ENCODE data around the gene GUCY1B1. TPM values are rescaled to one million over a fixed set of nuclear protein-coding genes. Genes with fewer than 3 reads are reported as not detected.
A peak's percentile ranks its signal among the peaks of the same experiment; 100 is the strongest.

Gene GUCY1B1
- total RNA-seq, 1 experiment from 2014 or later = 0.92 TPM

- H3K27me3 ChIP-seq = no peaks in the 10 kb centered on the region
- no peak for DNase-seq
Measured at GRCh38 chr4:155818639-155819038, 59.8 kb downstream of the GUCY1B1 start.

GRCh38 chr4:155819066-155819465 is 60.2 kb downstream of the GUCY1B1 start:
- H3K27me3 ChIP-seq = no peaks in the 10 kb centered on the region
- H3K9me3 ChIP-seq = no peaks in the 10 kb centered on the region
- no peak overlapping the region for H3K4me3 ChIP-seq
- H3K36me3 ChIP-seq = no peaks in the 10 kb centered on the region
- peak; percentile 24 for DNase-seq

More at GRCh38 chr4:155818639-155819038, 59.8 kb downstream of the GUCY1B1 start:
- Histone ChIP-seq H3K4me3 (no peak overlapping the region), H3K9me3 (no peaks in the 10 kb centered on the region), H3K36me3 (no peaks in the 10 kb centered on the region)

DNA sequence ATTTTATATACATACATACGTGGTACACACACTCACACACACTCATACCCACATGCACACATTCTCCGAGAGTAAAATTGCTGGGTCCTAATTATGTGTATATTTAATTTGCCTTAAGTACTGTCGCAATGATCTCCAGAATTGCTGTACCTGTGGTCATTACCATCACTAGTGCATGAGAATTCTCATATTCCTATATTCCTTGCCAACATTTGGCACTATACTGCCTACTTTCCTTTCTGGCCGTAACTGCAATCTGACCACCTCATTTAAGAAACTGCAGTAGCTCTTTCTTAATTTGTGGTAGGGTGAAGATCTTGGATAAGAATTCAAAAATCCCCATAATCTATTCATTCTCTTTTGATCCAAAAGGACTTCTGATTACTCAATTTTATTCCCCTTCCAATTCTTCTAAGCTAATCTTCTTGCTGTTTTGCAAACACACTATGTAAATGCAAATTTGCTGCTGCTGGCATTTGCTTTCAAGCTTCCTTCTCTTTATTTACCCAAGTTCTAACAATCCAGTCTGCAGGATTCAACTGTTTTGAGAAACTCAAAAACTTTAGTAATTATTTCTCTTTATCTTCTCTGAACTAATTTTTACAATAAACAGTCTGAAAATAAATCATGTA is 62.2 kb downstream of the GUCY1B1 start:
- H3K36me3 ChIP-seq = no peaks in the 10 kb centered on the region
- no peaks in the 10 kb centered on the region for H3K27me3 ChIP-seq
- no peaks in the 10 kb centered on the region for H3K9me3 ChIP-seq
- no peak for DNase-seq
- H3K4me3 ChIP-seq = no peak overlapping the region

- Histone ChIP-seq H3K9me3 (no peaks in the 10 kb centered on the region), H3K36me3 (no peaks in the 10 kb centered on the region), H3K27me3 (no peaks in the 10 kb centered on the region), H3K4me3 (no peak overlapping the region)
- DNase-seq = no peak
Measured at GRCh38 chr4:155822572-155822971, 63.8 kb downstream of the GUCY1B1 start.

DNA sequence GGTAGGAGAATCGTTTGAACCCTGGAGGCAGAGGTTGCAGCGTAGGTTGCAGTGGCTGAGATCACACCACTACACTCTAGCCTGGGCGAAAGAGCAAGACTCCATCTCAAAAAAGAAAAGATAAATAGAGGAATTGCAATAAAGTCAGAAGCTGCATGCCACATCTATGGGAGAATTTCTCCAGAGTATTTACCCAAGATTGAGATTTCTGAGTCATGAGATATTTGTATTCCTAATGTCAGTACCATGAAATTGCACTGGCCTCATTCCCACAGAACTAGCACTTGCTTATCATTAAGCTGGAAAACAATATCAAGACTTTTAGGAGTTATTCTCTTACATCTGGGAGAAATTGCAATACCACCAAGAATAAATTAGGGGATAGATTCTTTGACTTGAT is 69.8 kb downstream of the GUCY1B1 start:
- no peaks in the 10 kb centered on the region for H3K9me3 ChIP-seq
- DNase-seq = no peak
- H3K4me3 ChIP-seq = no peak overlapping the region
- H3K36me3 ChIP-seq = no peaks in the 10 kb centered on the region
- H3K27me3 ChIP-seq = no peaks in the 10 kb centered on the region

DNA sequence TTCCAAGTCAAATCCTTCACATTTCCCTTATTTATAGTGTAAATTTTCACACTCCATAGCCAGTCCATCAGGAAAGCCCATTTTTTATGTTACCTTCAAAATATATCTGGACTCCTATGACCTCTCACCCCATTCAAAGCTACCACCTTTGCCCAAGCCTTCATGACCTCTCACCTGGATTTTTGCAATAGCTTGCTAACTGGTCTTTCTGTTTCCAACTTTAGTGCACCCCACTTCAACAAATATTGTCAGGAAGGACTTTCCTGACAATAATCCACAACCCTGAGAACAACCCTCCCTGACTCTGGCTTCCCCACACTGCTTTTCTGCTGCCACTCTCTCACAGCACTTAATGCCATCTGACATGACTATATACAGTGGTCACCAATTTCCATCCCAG is 73.8 kb downstream of the GUCY1B1 start:
- H3K36me3 ChIP-seq = no peaks in the 10 kb centered on the region
- H3K4me3 ChIP-seq = no peak overlapping the region
- H3K27me3 ChIP-seq = no peaks in the 10 kb centered on the region
- no peaks in the 10 kb centered on the region for H3K9me3 ChIP-seq
- DNase-seq = no peak

GRCh38 chr4:155837203-155837796 is 78.5 kb downstream of the GUCY1B1 start:
- H3K4me3 ChIP-seq = no peak overlapping the region
- H3K9me3 ChIP-seq = no peaks in the 10 kb centered on the region
- H3K27me3 ChIP-seq = no peaks in the 10 kb centered on the region
- no peaks in the 10 kb centered on the region for H3K36me3 ChIP-seq
- no peak for DNase-seq

DNA sequence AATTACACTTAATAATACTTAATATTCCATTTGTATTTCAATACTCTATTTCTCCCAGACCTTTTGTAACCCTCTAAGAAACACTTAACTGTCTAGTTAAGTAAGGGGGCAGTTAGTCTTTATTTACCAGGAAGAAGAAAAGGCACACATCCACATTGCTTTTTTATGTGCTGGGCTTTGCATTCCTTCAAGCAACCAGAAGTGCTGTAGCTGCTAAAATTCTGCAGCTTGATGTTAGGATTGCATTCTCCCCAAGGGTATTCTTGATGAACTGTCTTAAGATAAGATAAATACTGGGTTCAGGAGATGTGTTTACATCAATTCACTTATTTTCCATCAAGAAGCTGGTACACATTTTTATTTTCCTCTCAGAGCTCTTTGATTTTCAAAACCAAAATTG is 83.3 kb downstream of the GUCY1B1 start:
- no peaks in the 10 kb centered on the region for H3K36me3 ChIP-seq
- DNase-seq = no peak
- no peaks in the 10 kb centered on the region for H3K27me3 ChIP-seq
- no peak overlapping the region for H3K4me3 ChIP-seq
- H3K9me3 ChIP-seq = no peaks in the 10 kb centered on the region; the same call in 1 of the 2 replicates

- Histone ChIP-seq H3K9me3 (no peaks in the 10 kb centered on the region; the same call in 1 of the 2 replicates), H3K36me3 (no peaks in the 10 kb centered on the region), H3K27me3 (no peaks in the 10 kb centered on the region), H3K4me3 (no peak overlapping the region)
- no peak for DNase-seq
Measured at GRCh38 chr4:155846929-155847328, 88.1 kb downstream of the GUCY1B1 start.

DNA sequence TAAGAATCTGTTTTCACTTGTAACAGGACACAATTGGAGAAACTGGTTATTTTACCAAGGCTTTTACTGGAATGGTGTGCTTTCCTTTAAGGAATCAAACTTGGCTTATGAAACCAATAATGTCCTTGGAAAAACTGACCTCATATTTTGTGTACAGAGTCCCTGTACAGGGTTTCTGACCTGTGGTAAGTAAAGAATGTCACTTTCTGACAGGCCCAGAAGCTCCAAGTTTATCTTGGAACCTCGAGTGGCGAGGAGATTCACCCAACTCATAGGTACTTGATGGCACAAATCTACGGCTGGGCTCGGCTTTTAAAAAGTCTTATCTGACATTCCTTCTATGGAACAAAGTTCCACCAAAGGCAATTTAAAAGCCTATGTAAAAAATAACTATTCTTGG is 90.2 kb downstream of the GUCY1B1 start:
- H3K4me3 ChIP-seq = no peak overlapping the region
- H3K27me3 ChIP-seq = no peaks in the 10 kb centered on the region
- H3K9me3 ChIP-seq = no peaks in the 10 kb centered on the region; the same call in 1 of the 2 replicates
- no peaks in the 10 kb centered on the region for H3K36me3 ChIP-seq
- DNase-seq = no peak

DNA sequence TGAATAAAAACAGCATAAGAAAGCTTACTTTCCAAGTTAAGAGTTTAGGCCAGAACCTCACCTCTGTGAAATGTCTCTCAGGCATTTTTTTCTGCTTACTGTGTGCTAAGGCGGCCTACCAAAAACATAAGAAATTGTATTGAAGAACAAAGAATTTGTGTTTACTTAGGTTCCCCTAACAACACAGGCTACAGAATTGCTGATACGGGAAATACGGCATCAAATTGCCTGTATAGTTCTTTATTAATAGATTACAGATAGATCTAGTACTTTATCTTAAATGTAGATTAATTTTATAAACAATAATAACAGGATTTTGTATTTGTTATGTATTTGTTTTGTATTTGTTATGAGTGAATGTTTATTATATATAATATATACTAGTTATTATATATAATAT is 94.4 kb downstream of the GUCY1B1 start:
- Histone ChIP-seq H3K4me3 (no peak overlapping the region), H3K9me3 (no peaks in the 10 kb centered on the region), H3K36me3 (no peaks in the 10 kb centered on the region), H3K27me3 (no peaks in the 10 kb centered on the region)
- no peak for DNase-seq

GRCh38 chr4:155854582-155855226 is 95.9 kb downstream of the GUCY1B1 start:
- DNase-seq = peak; percentile 11
- no peak overlapping the region for H3K4me3 ChIP-seq
- H3K36me3 ChIP-seq = no peaks in the 10 kb centered on the region
- H3K9me3 ChIP-seq = no peaks in the 10 kb centered on the region
- H3K27me3 ChIP-seq = no peaks in the 10 kb centered on the region

DNA sequence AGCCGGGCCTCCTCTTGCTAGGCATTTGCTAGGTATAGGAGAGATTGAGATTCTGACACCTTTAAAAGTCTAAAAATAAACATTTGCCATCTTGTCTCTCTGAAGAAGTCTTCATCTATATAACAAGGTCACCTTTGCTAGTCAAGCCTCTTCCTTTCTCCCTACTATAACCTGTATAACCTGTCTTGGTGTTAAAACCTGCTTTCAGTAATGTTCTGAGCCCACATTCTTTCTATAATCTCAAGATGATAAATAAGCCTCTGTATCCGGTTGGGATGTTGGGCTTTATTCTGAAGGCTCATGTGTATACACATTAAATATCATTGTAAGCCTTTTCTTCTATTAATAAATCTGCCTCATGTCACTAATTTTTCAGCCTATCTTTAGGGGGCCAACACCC is 97.1 kb downstream of the GUCY1B1 start:
- H3K4me3 ChIP-seq = no peak overlapping the region
- no peaks in the 10 kb centered on the region for H3K27me3 ChIP-seq
- no peak for DNase-seq
- no peaks in the 10 kb centered on the region for H3K36me3 ChIP-seq
- H3K9me3 ChIP-seq = no peaks in the 10 kb centered on the region

Other genes starting within 250 kb of the GUCY1B1 start
- 1.8 TPM in 1 of 2 replicates, not detected in the other for gene GUCY1A1, start 92.2 kb upstream of the GUCY1B1 start, total RNA-seq (2014; rRNA removed; shearing (Covaris generic); ENCODE audit: low replicate concordance)
- gene ASIC5, start 107.3 kb downstream of the GUCY1B1 start, total RNA-seq (2014; rRNA removed; shearing (Covaris generic); ENCODE audit: low replicate concordance) = not detected in 2 replicates
- gene TDO2, start 144.7 kb downstream of the GUCY1B1 start, total RNA-seq (2014; rRNA removed; shearing (Covaris generic); ENCODE audit: low replicate concordance) = not detected in 2 replicates
- gene CTSO, start 194.8 kb downstream of the GUCY1B1 start, total RNA-seq (2014; rRNA removed; shearing (Covaris generic); ENCODE audit: low replicate concordance) = 0.63 and 1.8 TPM in 2 replicates